ENCODE data around the gene SPSB2. TPM values are rescaled to one million over a fixed set of nuclear protein-coding genes. Genes with fewer than 3 reads are reported as not detected.
A peak's percentile ranks its signal among the peaks of the same experiment; 100 is the strongest.
"Not testable (repeated sequence)": the region's sequence is repeated elsewhere in the genome, so short reads cannot be mapped to it uniquely, and the experiment has no call there.

SPSB2 gene
- total and polyA plus RNA-seq, 10 donors: 7.0 to 17.0 (median 11.1) TPM

- DNase-seq: no peak
- TF ChIP-seq POLR2A (IDR thresholded peaks at IDR 0.05) (no peak), POLR2AphosphoS5 (IDR thresholded peaks at IDR 0.05) (peak in 1 of 3 donors; percentile 40)
- TF ChIP-seq, protein P1, sequence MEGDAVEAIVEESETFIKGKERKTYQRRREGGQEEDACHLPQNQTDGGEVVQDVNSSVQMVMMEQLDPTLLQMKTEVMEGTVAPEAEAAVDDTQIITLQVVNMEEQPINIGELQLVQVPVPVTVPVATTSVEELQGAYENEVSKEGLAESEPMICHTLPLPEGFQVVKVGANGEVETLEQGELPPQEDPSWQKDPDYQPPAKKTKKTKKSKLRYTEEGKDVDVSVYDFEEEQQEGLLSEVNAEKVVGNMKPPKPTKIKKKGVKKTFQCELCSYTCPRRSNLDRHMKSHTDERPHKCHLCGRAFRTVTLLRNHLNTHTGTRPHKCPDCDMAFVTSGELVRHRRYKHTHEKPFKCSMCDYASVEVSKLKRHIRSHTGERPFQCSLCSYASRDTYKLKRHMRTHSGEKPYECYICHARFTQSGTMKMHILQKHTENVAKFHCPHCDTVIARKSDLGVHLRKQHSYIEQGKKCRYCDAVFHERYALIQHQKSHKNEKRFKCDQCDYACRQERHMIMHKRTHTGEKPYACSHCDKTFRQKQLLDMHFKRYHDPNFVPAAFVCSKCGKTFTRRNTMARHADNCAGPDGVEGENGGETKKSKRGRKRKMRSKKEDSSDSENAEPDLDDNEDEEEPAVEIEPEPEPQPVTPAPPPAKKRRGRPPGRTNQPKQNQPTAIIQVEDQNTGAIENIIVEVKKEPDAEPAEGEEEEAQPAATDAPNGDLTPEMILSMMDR (IDR thresholded peaks at IDR 0.05 in 8 of 11, conservative IDR thresholded peaks at IDR 0.05 in 3 of 11): no peak
- Histone ChIP-seq H3K27ac (peak overlapping the region in 4 of 8 donors; percentile 27 to 51 (median 36)), H3K4me3 (no peak overlapping the region), H3K9me3 (no peaks in the 10 kb centered on the region), H3K4me1 (peaks cover 6 to 32% (median 18%) of the 10 kb centered on the region in 6 donors), H3K27me3 (replicated peaks in 1 of 7) (no peaks in the 10 kb centered on the region), H3K36me3 (no peaks in the 10 kb centered on the region)
- intact Hi-C loops (cut with DNase I; ENCODE audit: low total_unique reads): no loop called here
- WGBS, 5 donors: 34 to 44% (median 38%) methylated on average over 10 of the region's 10 CpGs
Measured at GRCh38 chr12:6899837-6900519, 26.9 kb upstream of the SPSB2 start.

GRCh38 chr12:6899427-6899826, 26.3 kb upstream of the SPSB2 start:
- Histone ChIP-seq H3K4me3 (no peak overlapping the region), H3K9me3 (no peaks in the 10 kb centered on the region), H3K36me3 (no peaks in the 10 kb centered on the region), H3K4me1 (peaks cover 4 to 26% (median 16%) of the 10 kb centered on the region in 6 donors), H3K27me3 (replicated peaks in 1 of 7) (no peaks in the 10 kb centered on the region), H3K27ac (peak overlapping the region in 3 of 8 donors; percentile 27 to 51 (median 31))
- WGBS, 5 donors: 56 to 73% (median 61%) methylated on average over 5 of the region's 5 CpGs
- intact Hi-C loops (cut with DNase I; ENCODE audit: low total_unique reads): no loop called here
- TF ChIP-seq POLR2AphosphoS5 (IDR thresholded peaks at IDR 0.05): no peak
- TF ChIP-seq, protein P1 (IDR thresholded peaks at IDR 0.05 in 8 of 11, conservative IDR thresholded peaks at IDR 0.05 in 3 of 11): no peak
- no peak for TF ChIP-seq POLR2A (IDR thresholded peaks at IDR 0.05)
- no peak for DNase-seq

GRCh38 chr12:6896846-6897435, 23.8 kb upstream of the SPSB2 start:
- no peaks in the 10 kb centered on the region for H3K27me3 ChIP-seq (replicated peaks in 1 of 7)
- H3K4me1 ChIP-seq: peaks cover 0 to 21% (median 7%) of the 10 kb centered on the region in 6 donors
- DNase-seq: no peak
- intact Hi-C loops (cut with DNase I; ENCODE audit: low total_unique reads): no loop called here
- no peaks in the 10 kb centered on the region for H3K9me3 ChIP-seq
- no peak overlapping the region for H3K4me3 ChIP-seq
- no peaks in the 10 kb centered on the region for H3K36me3 ChIP-seq
- TF ChIP-seq POLR2A (IDR thresholded peaks at IDR 0.05) (no peak), POLR2AphosphoS5 (IDR thresholded peaks at IDR 0.05) (no peak)
- TF ChIP-seq, protein P1 (IDR thresholded peaks at IDR 0.05 in 8 of 11, conservative IDR thresholded peaks at IDR 0.05 in 3 of 11): no peak
- 80 to 95% (median 86%) methylated on average over 6 of the region's 6 CpGs for WGBS, 5 donors
- no peak overlapping the region for H3K27ac ChIP-seq

GRCh38 chr12:6894321-6894720, 21.2 kb upstream of the SPSB2 start:
- Histone ChIP-seq H3K27me3 (replicated peaks in 1 of 7) (no peaks in the 10 kb centered on the region), H3K27ac (peak overlapping the region in 4 of 8 donors; percentile 41 to 57 (median 53)), H3K9me3 (no peaks in the 10 kb centered on the region), H3K36me3 (no peaks in the 10 kb centered on the region), H3K4me1 (peaks cover 0 to 29% (median 16%) of the 10 kb centered on the region in 6 donors), H3K4me3 (no peak overlapping the region)
- TF ChIP-seq POLR2AphosphoS5 (IDR thresholded peaks at IDR 0.05) (no peak), POLR2A (IDR thresholded peaks at IDR 0.05) (no peak)
- TF ChIP-seq, protein P1 (IDR thresholded peaks at IDR 0.05 in 8 of 11, conservative IDR thresholded peaks at IDR 0.05 in 3 of 11): no peak
- WGBS, 5 donors: 45 to 83% (median 61%) methylated on average over 3 of the region's 3 CpGs
- intact Hi-C loops (cut with DNase I; ENCODE audit: low total_unique reads): no loop called here
- DNase-seq: no peak

DNA sequence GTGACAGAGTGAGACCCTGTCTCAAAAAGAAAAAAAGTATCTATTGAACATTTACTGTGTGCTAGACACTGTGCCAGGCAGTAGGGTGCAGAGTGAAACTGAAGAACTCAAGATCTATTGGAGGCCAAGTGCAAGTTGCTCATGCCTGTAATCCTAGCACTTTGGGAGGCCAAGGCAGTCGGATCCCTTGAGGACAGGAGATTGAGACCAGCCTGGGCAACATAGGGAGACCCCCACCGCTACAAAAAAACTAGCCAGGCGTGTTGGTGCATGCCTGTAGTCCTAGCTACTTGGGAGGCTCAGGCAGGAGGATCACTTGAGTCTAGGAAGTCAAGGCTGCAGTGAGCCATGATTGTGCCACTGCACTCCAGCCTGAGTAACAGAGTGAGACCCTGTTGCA, 19.6 kb upstream of the SPSB2 start:
- H3K9me3 ChIP-seq; H3K36me3 ChIP-seq; DNase-seq; intact Hi-C loops (cut with DNase I; ENCODE audit: low total_unique reads); H3K27me3 ChIP-seq (replicated peaks in 1 of 7); H3K4me3 ChIP-seq; H3K27ac ChIP-seq: not testable (repeated sequence)
- peaks cover 0 to 27% (median 16%) of the 10 kb centered on the region in 6 donors for H3K4me1 ChIP-seq
- WGBS, 5 donors: 91 to 99% (median 94%) methylated on average over 3 of the region's 3 CpGs

Measured in spleen (tissue), 11 donors.